Common myeloid progenitor, CD34-positive (primary cell): ENCODE data around the gene CLMP.

ENCODE experiments used
- CTCF ChIA-PET: fragments of 350-600 bp; sonication (Branson Sonifier 250); formaldehyde crosslinking; loops from one replicate; lab custom pipeline; 2021; ENCODE audit warnings: antibody characterized with exemption; lab: Charles Lee
- POLR2A ChIA-PET: fragments of 350-600 bp; sonication (Branson Sonifier 250); formaldehyde crosslinking; loops from one replicate; lab custom pipeline; 2021; ENCODE audit warnings: antibody characterized with exemption; lab: Charles Lee
- DNase-seq, 3 donors: peaks; one replicate each; pipeline versions ENCODE4 v3.0.0 to v3.0.0-alpha.2; 2013
- H3K27ac ChIP-seq, 2 experiments: 1 replicate in 1 of 2; 2 replicates in 1 of 2; pipeline ENCODE4 v1.7.0; 2013; ENCODE audit warnings: inconsistent platforms in 2 of 2, low read length in 2 of 2, mild to moderate bottlenecking in 2 of 2, low read depth in 1 of 2, moderate library complexity in 1 of 2; ENCODE audit not compliant: severe bottlenecking in 2 of 2, insufficient read depth in 1 of 2, poor library complexity in 1 of 2
- H3K27me3 ChIP-seq, 5 experiments: replicated peaks in 2 of 5; 1 replicate in 3 of 5; 2 replicates in 2 of 5; pipeline versions ENCODE4 v1.6.1 to v1.7.0; 2013; ENCODE audit warnings: low read length in 4 of 5, mild to moderate bottlenecking in 2 of 5, moderate library complexity in 2 of 5, inconsistent platforms in 1 of 5; ENCODE audit not compliant: insufficient read depth in 5 of 5, control insufficient read depth in 4 of 5
- H3K36me3 ChIP-seq, 4 experiments: 1 replicate in 2 of 4; 2 replicates in 2 of 4; pipeline versions ENCODE4 v1.6.1 to v1.7.0; 2013; ENCODE audit warnings: low read length in 3 of 4, control low read depth in 1 of 4, mild to moderate bottlenecking in 1 of 4; ENCODE audit not compliant: control insufficient read depth in 4 of 4, insufficient read depth in 4 of 4
- H3K4me1 ChIP-seq, 4 experiments: 1 replicate in 3 of 4; 2 replicates in 1 of 4; pipeline versions ENCODE4 v1.6.1 to v1.7.1; 2013; ENCODE audit warnings: low read length in 3 of 4, mild to moderate bottlenecking in 3 of 4, control low read depth in 1 of 4, inconsistent platforms in 1 of 4, moderate library complexity in 1 of 4; ENCODE audit not compliant: control insufficient read depth in 4 of 4, insufficient read depth in 4 of 4; ENCODE audit errors: control extremely low read depth in 1 of 4
- H3K4me3 ChIP-seq, 7 experiments: 1 replicate in 4 of 7; 2 replicates in 3 of 7; pipeline versions ENCODE4 v1.5.1 to v1.7.0; 2013; ENCODE audit warnings: mild to moderate bottlenecking in 7 of 7, low read length in 6 of 7, moderate library complexity in 6 of 7, inconsistent platforms in 2 of 7, low read depth in 2 of 7, control low read depth in 1 of 7; ENCODE audit not compliant: insufficient read depth in 4 of 7, control insufficient read depth in 1 of 7; ENCODE audit errors: extremely low read depth in 1 of 7
- H3K9me3 ChIP-seq, 5 experiments: 1 replicate in 4 of 5; 2 replicates in 1 of 5; pipeline versions ENCODE4 v1.6.1 to v1.7.1; 2013; ENCODE audit warnings: low read length in 4 of 5, mild to moderate bottlenecking in 2 of 5, inconsistent platforms in 1 of 5, low read depth in 1 of 5, moderate library complexity in 1 of 5; ENCODE audit not compliant: control insufficient read depth in 4 of 5, insufficient read depth in 2 of 5; ENCODE audit errors: control extremely low read depth in 1 of 5
- whole genome bisulfite sequencing: methylation state at CpG from one replicate; pipeline ENCODE4 v1.1.5; 2013; ENCODE audit not compliant: insufficient coverage; 5-methylcytosine and 5-hydroxymethylcytosine counted together

CLMP gene

DNA sequence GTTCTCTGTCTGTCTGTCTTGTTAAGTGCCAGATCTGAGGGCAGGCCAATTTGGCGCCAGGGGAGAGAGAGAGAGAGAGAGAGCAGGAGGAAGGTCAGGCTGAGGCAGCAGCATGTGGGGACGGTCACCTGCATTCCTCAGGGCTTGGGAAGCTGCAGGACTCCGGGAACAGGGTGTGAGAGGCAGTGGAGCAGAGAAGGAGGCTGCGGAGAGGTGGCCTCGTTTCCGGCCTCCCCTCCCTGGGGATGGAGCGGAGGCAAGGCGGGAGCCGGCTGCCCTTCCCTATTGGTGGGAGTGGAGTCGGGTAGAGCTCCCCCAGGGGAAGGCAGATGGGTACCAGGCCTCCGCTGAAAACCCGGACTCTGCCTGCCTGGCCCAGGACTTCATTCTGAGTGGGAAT, 9.7 kb downstream of the CLMP start:
- WGBS = 92% methylated on average over 10 of the region's 12 CpGs
- H3K4me1 ChIP-seq = no peaks in the 10 kb centered on the region
- no peaks in the 10 kb centered on the region for H3K9me3 ChIP-seq
- H3K36me3 ChIP-seq = no peaks in the 10 kb centered on the region
- no peak for DNase-seq
- H3K27me3 ChIP-seq = peaks cover 0 to 51% (median 26%) of the 10 kb centered on the region in 5 experiments
- POLR2A ChIA-PET = no interaction called here
- H3K27ac ChIP-seq = no peak overlapping the region
- CTCF ChIA-PET = interaction anchor here (1.1 to 1.3 kb wide), 2 partner anchors 12 to 82 kb away, joined by 3 read pairs; no protein-coding TSS in a partner anchor
- no peak overlapping the region for H3K4me3 ChIP-seq

DNA sequence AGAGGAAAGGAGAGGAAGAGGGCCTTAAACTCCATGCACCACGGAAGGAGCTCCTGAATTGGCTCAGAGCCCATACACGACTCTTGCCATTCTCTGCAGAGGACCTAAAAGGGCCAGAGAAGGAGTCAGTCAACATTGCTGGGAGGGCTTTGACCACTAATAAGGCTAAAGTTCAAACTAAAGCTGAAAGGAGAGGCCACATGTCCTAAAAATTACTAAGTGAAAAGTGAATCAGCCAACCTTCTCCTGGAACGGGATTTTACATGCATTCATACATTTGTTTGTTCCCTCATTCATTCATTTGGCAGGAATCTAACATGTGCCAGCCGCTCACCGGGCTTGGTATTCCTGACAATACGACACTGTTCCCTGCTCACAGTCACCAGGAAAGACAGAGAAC, 10.5 kb downstream of the CLMP start:
- Histone ChIP-seq H3K4me1 (no peaks in the 10 kb centered on the region), H3K36me3 (no peaks in the 10 kb centered on the region), H3K9me3 (no peaks in the 10 kb centered on the region), H3K27me3 (peaks cover 0 to 43% (median 26%) of the 10 kb centered on the region in 5 experiments), H3K4me3 (no peak overlapping the region), H3K27ac (no peak overlapping the region)
- POLR2A ChIA-PET = no interaction called here
- 86% methylated on average over 6 of the region's 6 CpGs for WGBS
- DNase-seq = no peak
- CTCF ChIA-PET = interaction anchor here (1.1 kb wide), 1 partner anchor 81 kb away, joined by 3 read pairs; no protein-coding TSS in a partner anchor

DNA sequence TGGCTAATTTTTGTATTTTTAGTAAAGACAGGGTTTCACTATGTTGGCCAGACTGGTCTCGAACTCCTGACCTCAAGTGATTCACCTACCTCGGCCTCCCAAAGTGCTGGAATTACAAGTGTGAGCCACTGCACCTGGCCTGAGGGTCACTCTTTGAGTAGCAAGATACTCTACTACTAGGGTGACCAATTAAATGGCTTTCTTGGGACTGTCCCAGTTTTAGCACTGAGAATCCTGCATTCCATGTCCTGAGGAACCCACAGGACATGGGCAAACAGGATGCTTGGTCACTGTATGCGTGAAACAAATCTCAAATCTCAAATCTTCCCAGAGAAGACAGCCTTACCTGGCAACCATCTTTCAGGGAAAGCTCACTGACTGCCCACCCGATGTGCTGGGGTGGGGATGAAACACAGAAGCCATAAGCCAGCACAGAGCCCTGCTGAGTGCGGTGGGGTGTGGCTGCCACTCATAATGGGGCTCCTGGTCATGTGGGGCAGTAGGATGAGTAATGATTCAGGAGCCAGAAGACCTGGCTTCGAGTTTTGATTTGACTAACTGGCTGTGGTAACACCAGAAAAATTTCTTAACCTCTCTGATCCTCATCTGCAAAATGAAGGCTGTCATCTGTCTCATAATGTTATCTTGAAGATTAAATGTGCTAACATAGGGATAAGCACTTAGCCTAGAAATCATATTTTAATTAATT, 11.5 kb downstream of the CLMP start:
- Histone ChIP-seq H3K27me3 (peaks cover 0 to 34% (median 18%) of the 10 kb centered on the region in 5 experiments), H3K4me3 (no peak overlapping the region), H3K9me3 (no peaks in the 10 kb centered on the region), H3K36me3 (no peaks in the 10 kb centered on the region), H3K27ac (no peak overlapping the region), H3K4me1 (no peaks in the 10 kb centered on the region)
- POLR2A ChIA-PET = no interaction called here
- CTCF ChIA-PET = interaction anchor here (0.6 kb wide), 1 partner anchor 10 kb away, joined by 3 read pairs; no protein-coding TSS in a partner anchor
- 94% methylated on average over 5 of the region's 6 CpGs for WGBS
- no peak for DNase-seq

DNA sequence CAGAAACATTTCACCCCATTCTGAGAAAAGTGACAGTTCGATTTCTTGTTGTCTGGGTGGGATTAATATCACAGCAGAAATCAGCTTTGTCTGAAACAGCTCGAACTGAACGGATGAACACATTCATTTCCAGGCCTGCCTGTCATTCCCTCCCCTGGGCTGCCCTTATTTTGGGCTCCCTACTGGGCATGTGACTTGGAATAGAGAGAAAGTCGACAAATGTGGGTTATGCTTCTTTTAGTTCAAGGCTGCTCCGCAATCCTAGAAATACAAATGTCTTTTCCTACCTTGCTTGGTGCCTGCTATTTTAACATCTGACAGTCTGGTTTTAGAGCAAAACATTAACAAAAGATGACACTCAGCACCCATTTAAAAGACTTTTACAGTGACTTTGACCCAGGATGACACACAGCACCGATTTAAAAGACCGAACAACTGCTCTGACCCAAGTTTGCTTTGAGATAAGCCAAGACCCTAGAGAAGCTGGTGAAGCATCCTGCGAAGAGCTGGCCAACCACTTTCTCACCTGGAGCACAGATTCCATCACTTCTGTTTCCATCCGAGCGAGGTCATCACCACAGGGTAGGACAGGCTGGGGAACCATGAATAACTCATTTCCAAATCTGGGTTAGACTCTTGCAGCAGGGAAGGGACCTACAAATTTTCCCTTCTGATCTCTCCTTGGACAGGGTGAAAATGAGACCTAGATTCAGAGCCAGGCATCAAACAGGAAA, 13.1 kb downstream of the CLMP start:
- no peaks in the 10 kb centered on the region for H3K36me3 ChIP-seq
- H3K27me3 ChIP-seq = peaks cover 0 to 18% (median 8%) of the 10 kb centered on the region in 5 experiments
- ChIA-PET CTCF (no interaction called here), POLR2A (no interaction called here)
- no peak overlapping the region for H3K4me3 ChIP-seq
- WGBS = 92% methylated on average over 8 of the region's 10 CpGs
- H3K4me1 ChIP-seq = no peaks in the 10 kb centered on the region
- DNase-seq = no peak
- H3K9me3 ChIP-seq = no peaks in the 10 kb centered on the region
- H3K27ac ChIP-seq = no peak overlapping the region

DNA sequence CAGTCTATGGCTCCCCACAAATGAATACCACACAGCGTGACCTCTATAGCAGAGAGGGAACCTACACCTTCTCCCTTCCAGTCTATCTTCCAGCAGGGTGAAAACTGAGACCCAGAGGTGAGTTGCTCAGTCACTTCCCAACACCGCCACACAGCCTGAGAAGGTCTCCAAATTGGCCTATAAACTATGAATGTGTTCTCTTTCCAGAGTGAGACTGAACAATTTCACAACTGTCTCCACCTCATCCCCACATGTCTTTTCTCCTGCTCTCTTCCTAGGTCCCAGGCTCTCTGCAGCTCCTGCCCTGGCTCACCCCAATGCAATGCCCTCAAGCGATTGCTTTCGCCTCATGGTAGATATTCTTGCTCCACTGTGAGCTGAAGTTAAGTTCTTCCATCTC, 14.0 kb downstream of the CLMP start:
- ChIA-PET POLR2A (no interaction called here), CTCF (interaction anchor here (1.6 kb wide), 1 partner anchor 70 kb away, joined by 4 read pairs; no protein-coding TSS in a partner anchor)
- WGBS = 100% methylated on average over 3 of the region's 4 CpGs
- no peak for DNase-seq
- no peaks in the 10 kb centered on the region for H3K9me3 ChIP-seq
- no peaks in the 10 kb centered on the region for H3K4me1 ChIP-seq
- H3K4me3 ChIP-seq = no peak overlapping the region
- no peaks in the 10 kb centered on the region for H3K36me3 ChIP-seq
- no peak overlapping the region for H3K27ac ChIP-seq
- peaks cover 0 to 12% (median 8%) of the 10 kb centered on the region in 5 experiments for H3K27me3 ChIP-seq

DNA sequence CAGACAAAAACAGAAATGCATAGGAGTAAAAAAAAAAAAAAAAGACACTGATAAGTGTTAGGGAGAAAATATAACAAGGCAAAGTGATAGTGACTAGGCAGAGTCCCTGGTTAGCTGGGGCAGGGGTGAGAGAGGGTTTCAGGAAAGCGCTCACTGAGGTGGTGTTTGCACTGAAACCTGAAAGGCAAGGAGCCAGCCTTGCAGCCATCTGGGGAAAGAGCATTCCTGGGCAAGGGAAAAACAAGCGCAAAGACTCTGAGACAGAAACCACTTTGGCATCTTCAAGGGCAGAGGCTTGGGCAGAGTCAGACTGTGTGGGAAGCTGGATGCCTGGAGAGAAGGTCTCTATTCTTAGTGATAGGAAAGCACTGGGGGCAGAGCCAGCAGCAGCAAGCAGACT, 14.5 kb downstream of the CLMP start:
- Histone ChIP-seq H3K9me3 (no peaks in the 10 kb centered on the region), H3K4me3 (no peak overlapping the region), H3K36me3 (no peaks in the 10 kb centered on the region), H3K27me3 (peaks cover 0 to 8% (median 8%) of the 10 kb centered on the region in 5 experiments), H3K27ac (no peak overlapping the region), H3K4me1 (no peaks in the 10 kb centered on the region)
- ChIA-PET POLR2A (no interaction called here), CTCF (interaction anchor here (1.6 kb wide), 1 partner anchor 70 kb away, joined by 4 read pairs; no protein-coding TSS in a partner anchor)
- DNase-seq = no peak
- WGBS = 100% methylated on average over 2 of the region's 2 CpGs

DNA sequence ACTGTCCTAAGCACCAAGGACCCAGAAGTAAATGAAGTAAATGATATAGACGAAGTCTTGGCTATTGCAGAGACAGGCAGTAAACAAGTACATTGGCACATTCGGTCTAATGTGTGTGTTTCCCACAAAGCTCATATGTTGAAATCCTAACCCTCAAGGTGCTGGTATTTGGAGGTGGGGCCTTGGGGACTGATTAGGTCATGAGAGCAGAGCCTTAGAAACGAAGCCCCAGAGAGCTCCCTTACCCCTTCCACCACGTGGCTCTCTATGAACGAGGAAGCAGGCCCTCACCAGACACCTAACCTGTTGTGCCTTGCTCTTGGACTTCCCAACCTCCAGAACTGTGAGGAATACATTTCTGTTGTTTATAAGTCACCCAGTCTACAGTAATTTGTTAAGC, 14.9 kb downstream of the CLMP start:
- H3K9me3 ChIP-seq = no peaks in the 10 kb centered on the region
- H3K27me3 ChIP-seq = peaks cover 0 to 8% (median 4%) of the 10 kb centered on the region in 5 experiments
- H3K36me3 ChIP-seq = no peaks in the 10 kb centered on the region
- H3K4me1 ChIP-seq = no peaks in the 10 kb centered on the region
- WGBS = 80% methylated on average over 3 of the region's 5 CpGs
- ChIA-PET CTCF (interaction anchor here (1.3 to 1.6 kb wide), 2 partner anchors 67 to 69 kb away, joined by 4 read pairs; no protein-coding TSS in a partner anchor), POLR2A (no interaction called here)
- no peak for DNase-seq
- no peak overlapping the region for H3K27ac ChIP-seq
- H3K4me3 ChIP-seq = no peak overlapping the region
